T-helper 2 cell treated with Interferon-gamma antibody and Interleukin-4, amounts not matched to agents 5 μg/mL and 100 μg/mL, for 36 hours (primary cell): ENCODE data around the gene GSTA1.
"Not testable (repeated sequence)": the region's sequence is repeated elsewhere in the genome, so short reads cannot be mapped to it uniquely, and the experiment has no call there.

ENCODE experiments used
- DNase-seq: peaks from one replicate; pipeline ENCODE4 v3.0.0; 2021; ENCODE audit warnings: low spot score
- H3K27ac Mint-ChIP-seq: one replicate; pipeline ENCODE4 v1.8.0; 2021; ENCODE audit warnings: mild to moderate bottlenecking, mixed read lengths
- H3K27me3 Mint-ChIP-seq: one replicate; pipeline ENCODE4 v1.8.0; 2021; ENCODE audit warnings: low read depth, mixed read lengths
- H3K36me3 Mint-ChIP-seq: one replicate; pipeline ENCODE4 v1.8.0; 2021; ENCODE audit warnings: low read depth, mixed read lengths
- H3K4me1 Mint-ChIP-seq: one replicate; pipeline ENCODE4 v1.8.0; 2021; ENCODE audit warnings: low read depth, mixed read lengths
- H3K4me3 Mint-ChIP-seq: one replicate; pipeline ENCODE4 v1.8.0; 2022; ENCODE audit warnings: mild to moderate bottlenecking, moderate library complexity, mixed read lengths
- H3K9me3 Mint-ChIP-seq: one replicate; pipeline ENCODE4 v1.8.0; 2021; ENCODE audit warnings: mixed read lengths

Gene GSTA1

GRCh38 chr6:52787917-52788316 lies 15.7 kb downstream of the GSTA1 start:
- H3K4me3 Mint-ChIP-seq = no peak overlapping the region
- H3K27ac Mint-ChIP-seq = no peak overlapping the region
- H3K4me1 Mint-ChIP-seq = no peaks in the 10 kb centered on the region
- no peaks in the 10 kb centered on the region for H3K27me3 Mint-ChIP-seq
- no peaks in the 10 kb centered on the region for H3K36me3 Mint-ChIP-seq
- no peak for DNase-seq
- H3K9me3 Mint-ChIP-seq = peaks cover 3% of the 10 kb centered on the region

- Mint-ChIP-seq H3K9me3 (peaks cover 3% of the 10 kb centered on the region), H3K4me3 (no peak overlapping the region), H3K27ac (no peak overlapping the region), H3K27me3 (no peaks in the 10 kb centered on the region), H3K4me1 (no peaks in the 10 kb centered on the region), H3K36me3 (no peaks in the 10 kb centered on the region)
- no peak for DNase-seq
Observed at GRCh38 chr6:52786249-52786956, 17.2 kb downstream of the GSTA1 start.

- DNase-seq, H3K27me3 Mint-ChIP-seq, H3K4me1 Mint-ChIP-seq, H3K36me3 Mint-ChIP-seq, H3K4me3 Mint-ChIP-seq, H3K27ac Mint-ChIP-seq, H3K9me3 Mint-ChIP-seq: not testable (repeated sequence)
Observed at GRCh38 chr6:52782696-52783274, 20.8 kb downstream of the GSTA1 start.

- not testable (repeated sequence) for H3K27ac Mint-ChIP-seq, H3K4me3 Mint-ChIP-seq, H3K27me3 Mint-ChIP-seq, H3K36me3 Mint-ChIP-seq, H3K4me1 Mint-ChIP-seq, H3K9me3 Mint-ChIP-seq, DNase-seq
Observed at GRCh38 chr6:52782209-52782608, 21.4 kb downstream of the GSTA1 start.

GRCh38 chr6:52779237-52779636 lies 24.4 kb downstream of the GSTA1 start:
- no peak overlapping the region for H3K4me3 Mint-ChIP-seq
- no peaks in the 10 kb centered on the region for H3K4me1 Mint-ChIP-seq
- peaks cover 2% of the 10 kb centered on the region for H3K27me3 Mint-ChIP-seq
- no peaks in the 10 kb centered on the region for H3K36me3 Mint-ChIP-seq
- H3K9me3 Mint-ChIP-seq = peaks cover 3% of the 10 kb centered on the region
- no peak for DNase-seq
- no peak overlapping the region for H3K27ac Mint-ChIP-seq

GRCh38 chr6:52776711-52777351 lies 26.8 kb downstream of the GSTA1 start:
- not testable (repeated sequence) for H3K27ac Mint-ChIP-seq, H3K36me3 Mint-ChIP-seq, H3K27me3 Mint-ChIP-seq, H3K4me1 Mint-ChIP-seq, H3K4me3 Mint-ChIP-seq, H3K9me3 Mint-ChIP-seq, DNase-seq

- DNase-seq, H3K27me3 Mint-ChIP-seq, H3K4me1 Mint-ChIP-seq, H3K9me3 Mint-ChIP-seq, H3K4me3 Mint-ChIP-seq, H3K27ac Mint-ChIP-seq, H3K36me3 Mint-ChIP-seq: not testable (repeated sequence)
Observed at GRCh38 chr6:52769399-52769798, 34.2 kb downstream of the GSTA1 start.

GRCh38 chr6:52767658-52768057 lies 36.0 kb downstream of the GSTA1 start:
- H3K4me3 Mint-ChIP-seq, H3K27ac Mint-ChIP-seq, H3K9me3 Mint-ChIP-seq, H3K27me3 Mint-ChIP-seq, DNase-seq, H3K4me1 Mint-ChIP-seq, H3K36me3 Mint-ChIP-seq: not testable (repeated sequence)

GRCh38 chr6:52763322-52763916 lies 40.2 kb downstream of the GSTA1 start, which contains the start of gene GSTA2:
Gene GSTA2, minus strand, starts transcription at chr6:52763475. Its CDS starts 5,528 bp downstream, at chr6:52757947.
- H3K4me1 Mint-ChIP-seq, H3K27me3 Mint-ChIP-seq, H3K27ac Mint-ChIP-seq, DNase-seq, H3K9me3 Mint-ChIP-seq, H3K4me3 Mint-ChIP-seq, H3K36me3 Mint-ChIP-seq: not testable (repeated sequence)

- not testable (repeated sequence) for H3K9me3 Mint-ChIP-seq, DNase-seq, H3K36me3 Mint-ChIP-seq, H3K4me3 Mint-ChIP-seq, H3K27ac Mint-ChIP-seq, H3K27me3 Mint-ChIP-seq, H3K4me1 Mint-ChIP-seq
Observed at GRCh38 chr6:52761673-52762491, 41.7 kb downstream of the GSTA1 start.

GRCh38 chr6:52760105-52760765 lies 43.4 kb downstream of the GSTA1 start:
- no peaks in the 10 kb centered on the region for H3K36me3 Mint-ChIP-seq

GRCh38 chr6:52759085-52759484 lies 44.5 kb downstream of the GSTA1 start:
- Mint-ChIP-seq H3K9me3 (no peaks in the 10 kb centered on the region), H3K27me3 (peaks cover 9% of the 10 kb centered on the region), H3K36me3 (no peaks in the 10 kb centered on the region), H3K4me3 (no peak overlapping the region), H3K4me1 (no peaks in the 10 kb centered on the region), H3K27ac (no peak overlapping the region)
- DNase-seq = no peak

More at GRCh38 chr6:52760105-52760765, 43.4 kb downstream of the GSTA1 start:
- H3K4me1 Mint-ChIP-seq = no peaks in the 10 kb centered on the region
- no peak overlapping the region for H3K27ac Mint-ChIP-seq
- H3K27me3 Mint-ChIP-seq = peaks cover 5% of the 10 kb centered on the region
- H3K9me3 Mint-ChIP-seq = no peaks in the 10 kb centered on the region
- no peak for DNase-seq
- no peak overlapping the region for H3K4me3 Mint-ChIP-seq

GRCh38 chr6:52757651-52758338 lies 45.8 kb downstream of the GSTA1 start:
- H3K27me3 Mint-ChIP-seq = peaks cover 11% of the 10 kb centered on the region
- H3K9me3 Mint-ChIP-seq, H3K27ac Mint-ChIP-seq, H3K36me3 Mint-ChIP-seq, H3K4me1 Mint-ChIP-seq, DNase-seq, H3K4me3 Mint-ChIP-seq: not testable (repeated sequence)
